ENCODE measurements around the gene TIMM13. TPM values are rescaled to one million over a fixed set of nuclear protein-coding genes. Genes with fewer than 3 reads are reported as not detected.
"Not testable (repeated sequence)": the region's sequence is repeated elsewhere in the genome, so short reads cannot be mapped to it uniquely, and the experiment has no call there.

The TIMM13 gene
- total and polyA plus RNA-seq, 2 donors (not counting 1 experiment from before 2014, with no cell fraction given): 19.4 to 32.5 TPM

DNA sequence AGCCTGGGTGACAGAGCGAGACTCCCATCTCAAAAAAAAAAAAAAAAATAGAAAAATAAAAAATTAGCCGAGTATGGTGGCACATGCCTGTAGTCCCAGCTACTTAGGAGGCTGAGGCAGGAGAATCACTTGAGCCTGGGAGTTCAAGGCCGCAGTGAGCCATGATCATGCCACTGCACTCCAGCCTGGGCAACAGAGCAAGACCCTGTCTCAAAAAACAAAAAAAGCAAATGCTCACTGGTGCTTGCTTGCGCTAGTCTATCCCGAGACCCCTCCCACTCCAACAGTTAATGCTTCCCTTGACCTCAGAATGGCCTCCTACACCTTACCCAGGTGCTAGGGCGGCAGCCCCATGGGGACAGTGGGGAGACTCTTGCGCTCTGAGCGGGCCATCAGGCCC is 9.9 kb downstream of the TIMM13 start:
- POLR2A ChIA-PET, CTCF ChIA-PET: not testable (repeated sequence)
- 90% methylated on average over 7 of the region's 8 CpGs for WGBS (ENCODE audit: insufficient coverage)

DNA sequence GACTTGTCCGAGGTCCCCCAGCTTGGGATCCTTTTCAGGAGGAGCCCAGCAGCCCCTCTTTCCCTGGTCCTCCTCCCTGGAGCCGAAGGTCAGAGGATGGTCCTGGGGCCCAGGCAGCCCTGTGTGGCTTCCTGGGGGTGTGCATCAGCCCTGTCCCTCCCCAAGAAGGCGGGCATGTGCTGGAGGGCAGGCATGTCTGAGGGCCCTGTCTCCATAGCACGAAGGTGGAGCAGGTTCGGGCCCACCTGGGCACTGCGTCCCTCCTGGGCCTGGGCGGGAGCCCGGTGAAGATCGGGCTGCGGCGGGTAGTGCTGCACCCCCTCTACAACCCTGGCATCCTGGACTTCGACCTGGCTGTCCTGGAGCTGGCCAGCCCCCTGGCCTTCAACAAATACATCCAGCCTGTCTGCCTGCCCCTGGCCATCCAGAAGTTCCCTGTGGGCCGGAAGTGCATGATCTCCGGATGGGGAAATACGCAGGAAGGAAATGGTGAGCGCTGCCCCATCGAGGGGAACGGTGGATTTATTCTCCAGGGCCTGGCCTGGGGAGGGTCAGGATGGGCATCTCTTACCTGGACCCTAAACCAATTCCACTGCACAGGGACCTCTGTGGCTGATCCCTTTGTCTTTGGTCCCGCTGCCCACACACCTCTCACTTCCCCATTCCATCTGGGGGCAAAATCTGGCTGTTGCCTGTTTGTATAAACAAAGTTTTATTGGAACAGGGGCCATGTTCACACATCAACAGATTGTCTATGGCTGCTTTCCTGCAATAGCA is 10.9 kb downstream of the TIMM13 start:
- no peak for ATAC-seq (ENCODE audit: low read depth)
- no peak overlapping the region for H3K27ac ChIP-seq (ENCODE audit: low read length in 2 of 2)
- H3K27ac Mint-ChIP-seq: no peak overlapping the region
- ChIA-PET CTCF (no interaction called here), POLR2A (interaction anchor here (0.6 to 1.0 kb wide), 2 partner anchors 22 to 120 kb away, joined by 3 to 6 read pairs; no protein-coding TSS in a partner anchor)
- H3K4me1 ChIP-seq (ENCODE audit: control insufficient read depth in 2 of 2, insufficient read depth in 2 of 2, low read length in 2 of 2): no peaks in the 10 kb centered on the region
- 89% methylated on average over 18 of the region's 19 CpGs for WGBS (ENCODE audit: insufficient coverage)
- H3K79me2 ChIP-seq (ENCODE audit: control insufficient read depth, insufficient read depth, low read length): peaks cover under 1% of the 10 kb centered on the region
- intact Hi-C loops (cut with micrococcal nuclease): no loop called here
- no peaks in the 10 kb centered on the region for H3K27me3 Mint-ChIP-seq
- H3K9ac ChIP-seq (ENCODE audit: low read length): no peak overlapping the region
- peaks cover 0 to 5% of the 10 kb centered on the region in 2 experiments for H3K36me3 ChIP-seq (replicated peaks in 1 of 2; ENCODE audit: control extremely low read depth in 1 of 2, control insufficient read depth in 1 of 2, extremely low read depth in 1 of 2, insufficient read depth in 2 of 2, low read length in 1 of 2)
- peaks cover 2% of the 10 kb centered on the region for H4K20me1 ChIP-seq (ENCODE audit: control insufficient read depth, insufficient read depth, low read length, poor library complexity, severe bottlenecking)
- peak; percentile 14 for DNase-seq
- no peaks in the 10 kb centered on the region for H3K4me1 Mint-ChIP-seq
- H3K4me3 Mint-ChIP-seq: no peak overlapping the region
- H3K4me2 ChIP-seq (replicated peaks; ENCODE audit: low read depth, low read length, poor library complexity, severe bottlenecking): no peak overlapping the region
- H3K4me3 ChIP-seq (ENCODE audit: control extremely low read depth in 1 of 5, extremely low read depth in 1 of 5, insufficient read depth in 1 of 5, low read depth in 2 of 5, low read length in 4 of 5): no peak overlapping the region
- H3K27me3 ChIP-seq (replicated peaks in 1 of 4; ENCODE audit: control extremely low read depth in 1 of 4, control insufficient read depth in 3 of 4, insufficient read depth in 4 of 4, low read length in 3 of 4): no peaks in the 10 kb centered on the region
- H3K9me3 ChIP-seq (ENCODE audit: control extremely low read depth in 1 of 3, control insufficient read depth in 2 of 3, insufficient read depth in 1 of 3, low read length in 2 of 3): peaks cover 0 to 10% (median 0%) of the 10 kb centered on the region in 3 donors
- H2AFZ ChIP-seq (ENCODE audit: insufficient read depth, low read depth, low read length, poor library complexity, severe bottlenecking): no peak overlapping the region
- H3K9me3 Mint-ChIP-seq (ENCODE audit: insufficient read depth): no peaks in the 10 kb centered on the region
- TF ChIP-seq, protein P1, sequence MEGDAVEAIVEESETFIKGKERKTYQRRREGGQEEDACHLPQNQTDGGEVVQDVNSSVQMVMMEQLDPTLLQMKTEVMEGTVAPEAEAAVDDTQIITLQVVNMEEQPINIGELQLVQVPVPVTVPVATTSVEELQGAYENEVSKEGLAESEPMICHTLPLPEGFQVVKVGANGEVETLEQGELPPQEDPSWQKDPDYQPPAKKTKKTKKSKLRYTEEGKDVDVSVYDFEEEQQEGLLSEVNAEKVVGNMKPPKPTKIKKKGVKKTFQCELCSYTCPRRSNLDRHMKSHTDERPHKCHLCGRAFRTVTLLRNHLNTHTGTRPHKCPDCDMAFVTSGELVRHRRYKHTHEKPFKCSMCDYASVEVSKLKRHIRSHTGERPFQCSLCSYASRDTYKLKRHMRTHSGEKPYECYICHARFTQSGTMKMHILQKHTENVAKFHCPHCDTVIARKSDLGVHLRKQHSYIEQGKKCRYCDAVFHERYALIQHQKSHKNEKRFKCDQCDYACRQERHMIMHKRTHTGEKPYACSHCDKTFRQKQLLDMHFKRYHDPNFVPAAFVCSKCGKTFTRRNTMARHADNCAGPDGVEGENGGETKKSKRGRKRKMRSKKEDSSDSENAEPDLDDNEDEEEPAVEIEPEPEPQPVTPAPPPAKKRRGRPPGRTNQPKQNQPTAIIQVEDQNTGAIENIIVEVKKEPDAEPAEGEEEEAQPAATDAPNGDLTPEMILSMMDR (IDR thresholded peaks at IDR 0.05): no peak
- TF ChIP-seq EZH2 (IDR thresholded peaks at IDR 0.05; ENCODE audit: borderline replicate concordance, insufficient read depth, low read depth, low read length, poor library complexity, severe bottlenecking): no peak

More for the DNA sequence above, 9.9 kb downstream of the TIMM13 start:
- H3K27me3 Mint-ChIP-seq; H3K27ac Mint-ChIP-seq; H3K27me3 ChIP-seq (replicated peaks in 1 of 4; ENCODE audit: control extremely low read depth in 1 of 4, control insufficient read depth in 3 of 4, insufficient read depth in 4 of 4, low read length in 3 of 4); H3K9me3 ChIP-seq (ENCODE audit: control extremely low read depth in 1 of 3, control insufficient read depth in 2 of 3, insufficient read depth in 1 of 3, low read length in 2 of 3); H2AFZ ChIP-seq (ENCODE audit: insufficient read depth, low read depth, low read length, poor library complexity, severe bottlenecking); H3K79me2 ChIP-seq (ENCODE audit: control insufficient read depth, insufficient read depth, low read length); H3K4me2 ChIP-seq (replicated peaks; ENCODE audit: low read depth, low read length, poor library complexity, severe bottlenecking); H3K4me3 ChIP-seq (ENCODE audit: control extremely low read depth in 1 of 5, extremely low read depth in 1 of 5, insufficient read depth in 1 of 5, low read depth in 2 of 5, low read length in 4 of 5); ATAC-seq (ENCODE audit: low read depth); H3K4me1 ChIP-seq (ENCODE audit: control insufficient read depth in 2 of 2, insufficient read depth in 2 of 2, low read length in 2 of 2); H3K4me1 Mint-ChIP-seq; H3K36me3 ChIP-seq (replicated peaks in 1 of 2; ENCODE audit: control extremely low read depth in 1 of 2, control insufficient read depth in 1 of 2, extremely low read depth in 1 of 2, insufficient read depth in 2 of 2, low read length in 1 of 2); H3K9me3 Mint-ChIP-seq (ENCODE audit: insufficient read depth); intact Hi-C loops (cut with micrococcal nuclease); H3K27ac ChIP-seq (ENCODE audit: low read length in 2 of 2); H3K9ac ChIP-seq (ENCODE audit: low read length); H3K4me3 Mint-ChIP-seq: not testable (repeated sequence)
- peak; percentile 8 for DNase-seq
- peaks cover 11% of the 10 kb centered on the region for H4K20me1 ChIP-seq (ENCODE audit: control insufficient read depth, insufficient read depth, low read length, poor library complexity, severe bottlenecking)

Measured in B cell (primary cell).